Keratinocyte (primary cell): Measurements from ENCODE around the gene ANKFY1. TPM values are rescaled to one million over a fixed set of nuclear protein-coding genes. Genes with fewer than 3 reads are reported as not detected.
"Not testable (repeated sequence)": the region's sequence is repeated elsewhere in the genome, so short reads cannot be mapped to it uniquely, and the experiment has no call there.

Source experiments
- DNase-seq: peaks from one replicate; pipeline ENCODE4 v3.0.0-alpha.2; 2011; ENCODE audit warnings: low read depth, missing footprints, low spot score
- FAIRE-seq: peaks from 2 replicates; lab custom pipeline; 2011; peaks lifted over from hg19 to GRCh38; lab: Jason Lieb, UNC
- H2AFZ ChIP-seq: 2 replicates; pipeline ENCODE4 v1.6.0; 2012; ENCODE audit warnings: low read length, control low read depth, inconsistent platforms; ENCODE audit not compliant: control insufficient read depth
- H3K27ac ChIP-seq: 2 replicates; pipeline ENCODE4 v1.5.1; 2011; ENCODE audit warnings: low read length; ENCODE audit not compliant: control insufficient read depth, insufficient read depth
- H3K27me3 ChIP-seq: 3 replicates; pipeline ENCODE4 v1.6.0; 2011; ENCODE audit warnings: low read length; ENCODE audit not compliant: control insufficient read depth, insufficient read depth; ENCODE audit errors: extremely low read depth
- H3K36me3 ChIP-seq, 2 experiments: 2 replicates in 1 of 2; 3 replicates in 1 of 2; pipeline ENCODE4 v1.5.1; 2011; ENCODE audit warnings: low read length in 2 of 2, mild to moderate bottlenecking in 1 of 2; ENCODE audit not compliant: control insufficient read depth in 2 of 2, insufficient read depth in 2 of 2; ENCODE audit errors: extremely low read depth in 1 of 2
- H3K4me1 ChIP-seq: 3 replicates; pipeline ENCODE4 v1.5.1; 2011; ENCODE audit warnings: low read length; ENCODE audit not compliant: control insufficient read depth, insufficient read depth; ENCODE audit errors: extremely low read depth
- H3K4me2 ChIP-seq: 3 replicates; pipeline ENCODE4 v1.6.0; 2011; ENCODE audit warnings: low read depth, low read length; ENCODE audit not compliant: control insufficient read depth, insufficient read depth; ENCODE audit errors: extremely low read depth
- H3K4me3 ChIP-seq, 3 experiments: fragments of 200-600 bp in 1 of 3; sonication (generic) in 1 of 3; 2 replicates in 2 of 3; 3 replicates in 1 of 3; pipeline ENCODE4 v1.5.1; 2011 to 2016; ENCODE audit warnings: low read length in 3 of 3, mild to moderate bottlenecking in 3 of 3, control low read depth in 2 of 3, inconsistent platforms in 1 of 3, low read depth in 1 of 3, mixed read lengths in 1 of 3, mixed run types in 1 of 3, moderate library complexity in 1 of 3; ENCODE audit not compliant: control insufficient read depth in 2 of 3, insufficient read depth in 2 of 3; ENCODE audit errors: extremely low read depth in 1 of 3
- H3K79me2 ChIP-seq: 2 replicates; pipeline ENCODE4 v1.6.0; 2012; ENCODE audit warnings: low read length; ENCODE audit not compliant: control insufficient read depth, insufficient read depth
- H3K9ac ChIP-seq: 3 replicates; pipeline ENCODE4 v1.6.0; 2011; ENCODE audit warnings: low read length; ENCODE audit not compliant: control insufficient read depth, insufficient read depth; ENCODE audit errors: extremely low read depth
- H3K9me1 ChIP-seq: 3 replicates; pipeline ENCODE4 v1.6.0; 2011; ENCODE audit warnings: low read length; ENCODE audit not compliant: control insufficient read depth, insufficient read depth; ENCODE audit errors: extremely low read depth
- H3K9me3 ChIP-seq: 2 replicates; pipeline ENCODE4 v1.5.1; 2012; ENCODE audit warnings: low read depth, low read length; ENCODE audit not compliant: control insufficient read depth
- H4K20me1 ChIP-seq: 3 replicates; pipeline ENCODE4 v1.6.0; 2011; ENCODE audit warnings: low read length; ENCODE audit not compliant: control insufficient read depth, insufficient read depth; ENCODE audit errors: extremely low read depth
- CTCF ChIP-seq, 3 experiments: IDR thresholded peaks in 1 of 3; conservative IDR thresholded peaks in 1 of 3; optimal IDR thresholded peaks in 1 of 3; 2 replicates in 2 of 3; 3 replicates in 1 of 3; pipeline versions ENCODE3 to v1.5.1; 2011; ENCODE audit warnings: low read length in 3 of 3, mild to moderate bottlenecking in 3 of 3, moderate library complexity in 2 of 3, control low read depth in 1 of 3, inconsistent platforms in 1 of 3; ENCODE audit not compliant: insufficient read depth in 2 of 3; ENCODE audit errors: extremely low read depth in 1 of 3
- EZH2 ChIP-seq: IDR thresholded peaks from one replicate; pipeline ENCODE4 v1.6.1; 2012; ENCODE audit warnings: inconsistent platforms, mild to moderate bottlenecking, low read length, moderate library complexity
- dilution Hi-C: fragments of 300-500 bp; cut with MboI; formaldehyde crosslinking; loops from one replicate; pipeline ENCODE4 v1.7.0; 2020; ENCODE audit warnings: low sequenced_read_pairs; ENCODE audit not compliant: extremely low pct_ligation_motif_present
- polyA plus RNA-seq, 5 experiments: library from polyadenylated mRNA; depleted of rRNA in 3 of 5; stranded (reverse) in 3 of 5; stranded (forward) in 1 of 5; unstranded in 1 of 5; fragments of >200 nt; gene quantifications; 1 replicate in 1 of 5; 2 replicates in 3 of 5; 3 replicates in 1 of 5; pipeline versions ENCODE4 v1.2.1 to v1.2.3, GENCODE V29; 2011 to 2012; ENCODE audit warnings: missing spikeins in 2 of 5, low read depth in 1 of 5, low replicate concordance in 1 of 5

Gene ANKFY1
- polyA plus RNA-seq, 1 donor (not counting 4 experiments of a cell fraction or from before 2014, with no cell fraction given), result 27.0 TPM

- H4K20me1 ChIP-seq, result no peaks in the 10 kb centered on the region
- no peak for FAIRE-seq
- no peak for DNase-seq
- H3K9me3 ChIP-seq, result no peaks in the 10 kb centered on the region
- no peak overlapping the region for H3K4me2 ChIP-seq
- H3K4me3 ChIP-seq, result no peak overlapping the region
- no peaks in the 10 kb centered on the region for H3K27me3 ChIP-seq
- H3K36me3 ChIP-seq, result peaks cover 15 to 20% of the 10 kb centered on the region in 2 experiments
- H3K27ac ChIP-seq, result no peak overlapping the region
- H2AFZ ChIP-seq, result no peak overlapping the region
- dilution Hi-C loops, result no loop called here
- TF ChIP-seq EZH2 (no peak), CTCF (optimal IDR thresholded peaks at IDR 0.05 in 1 of 3, IDR thresholded peaks at IDR 0.05 in 1 of 3, conservative IDR thresholded peaks at IDR 0.05 in 1 of 3; ENCODE audit: extremely low read depth in 1 of 3, insufficient read depth in 2 of 3, low read length in 3 of 3) (no peak)
- H3K9me1 ChIP-seq, result no peaks in the 10 kb centered on the region
- no peaks in the 10 kb centered on the region for H3K4me1 ChIP-seq
- no peak overlapping the region for H3K9ac ChIP-seq
- H3K79me2 ChIP-seq, result no peaks in the 10 kb centered on the region
Observed at GRCh38 chr17:4194796-4195195, 69.0 kb downstream of the ANKFY1 start.

DNA sequence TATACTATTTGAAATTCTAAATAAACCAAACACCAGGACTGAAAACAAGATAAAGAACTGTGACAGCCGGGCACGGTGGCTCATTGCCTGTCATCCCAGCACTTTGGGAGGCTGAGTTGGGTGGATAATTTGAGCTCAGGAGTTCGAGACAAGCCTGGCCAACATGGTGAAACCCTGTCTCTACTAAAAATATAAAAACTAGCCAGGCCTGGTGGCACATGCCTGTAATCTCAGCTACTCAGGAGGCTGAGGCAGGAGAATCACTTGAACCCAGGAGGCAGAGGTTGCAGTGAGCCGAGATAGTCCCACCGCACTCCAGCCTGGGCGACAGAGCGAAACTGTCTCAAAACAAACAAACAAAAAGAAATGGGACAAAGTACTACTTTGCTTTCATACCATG, 73.0 kb downstream of the ANKFY1 start:
- H3K4me3 ChIP-seq, H2AFZ ChIP-seq, FAIRE-seq, H3K9ac ChIP-seq, H3K9me1 ChIP-seq, H3K79me2 ChIP-seq, DNase-seq, H3K27ac ChIP-seq, dilution Hi-C loops, H3K27me3 ChIP-seq, H3K9me3 ChIP-seq, H3K4me2 ChIP-seq, H4K20me1 ChIP-seq: not testable (repeated sequence)
- Histone ChIP-seq H3K4me1 (peaks cover 22% of the 10 kb centered on the region), H3K36me3 (peaks cover 17 to 18% of the 10 kb centered on the region in 2 experiments)

GRCh38 chr17:4189280-4189679, 74.5 kb downstream of the ANKFY1 start:
- DNase-seq, result no peak
- H3K9me1 ChIP-seq, result no peaks in the 10 kb centered on the region
- peaks cover 22% of the 10 kb centered on the region for H3K4me1 ChIP-seq
- dilution Hi-C loops, result no loop called here
- H3K79me2 ChIP-seq, result no peaks in the 10 kb centered on the region
- H3K9ac ChIP-seq, result no peak overlapping the region
- no peak overlapping the region for H3K4me2 ChIP-seq
- no peak overlapping the region for H3K27ac ChIP-seq
- H2AFZ ChIP-seq, result no peak overlapping the region
- no peaks in the 10 kb centered on the region for H3K9me3 ChIP-seq
- H3K27me3 ChIP-seq, result no peaks in the 10 kb centered on the region
- no peaks in the 10 kb centered on the region for H4K20me1 ChIP-seq
- no peak for TF ChIP-seq EZH2
- TF ChIP-seq CTCF (optimal IDR thresholded peaks at IDR 0.05 in 1 of 3, IDR thresholded peaks at IDR 0.05 in 1 of 3, conservative IDR thresholded peaks at IDR 0.05 in 1 of 3; ENCODE audit: extremely low read depth in 1 of 3, insufficient read depth in 2 of 3, low read length in 3 of 3), result no peak
- peaks cover 11 to 21% of the 10 kb centered on the region in 2 experiments for H3K36me3 ChIP-seq
- FAIRE-seq, result no peak
- no peak overlapping the region for H3K4me3 ChIP-seq
